SU-DHL-6 (cell line): Measurements from ENCODE around the gene INAFM2.

Source experiments
- CTCF ChIP-seq: fragments of 200-600 bp; sonication (generic); IDR thresholded peaks from one replicate; pipeline ENCODE4 v1.5.1; 2017; ENCODE audit warnings: antibody characterized with exemption, mild to moderate bottlenecking, low read length, moderate library complexity; ENCODE audit not compliant: insufficient read depth, poor library complexity, severe bottlenecking
- EZH2phosphoT487 ChIP-seq: fragments of 200-600 bp; sonication (generic), shearing (Covaris generic); conservative IDR thresholded peaks from 2 replicates; pipeline ENCODE4 v1.6.1; 2018; ENCODE audit warnings: mild to moderate bottlenecking, antibody characterized with exemption, low read length, moderate library complexity, mixed read lengths

- TF ChIP-seq CTCF, result no peak
- no peak for TF ChIP-seq EZH2phosphoT487
Observed at GRCh38 chr15:40325188-40325587, 1.7 kb downstream of the INAFM2 start.
